Measurements from ENCODE around the gene MNDA.
"Not testable (repeated sequence)": the region's sequence is repeated elsewhere in the genome, so short reads cannot be mapped to it uniquely, and the experiment has no call there.

MNDA gene

DNA sequence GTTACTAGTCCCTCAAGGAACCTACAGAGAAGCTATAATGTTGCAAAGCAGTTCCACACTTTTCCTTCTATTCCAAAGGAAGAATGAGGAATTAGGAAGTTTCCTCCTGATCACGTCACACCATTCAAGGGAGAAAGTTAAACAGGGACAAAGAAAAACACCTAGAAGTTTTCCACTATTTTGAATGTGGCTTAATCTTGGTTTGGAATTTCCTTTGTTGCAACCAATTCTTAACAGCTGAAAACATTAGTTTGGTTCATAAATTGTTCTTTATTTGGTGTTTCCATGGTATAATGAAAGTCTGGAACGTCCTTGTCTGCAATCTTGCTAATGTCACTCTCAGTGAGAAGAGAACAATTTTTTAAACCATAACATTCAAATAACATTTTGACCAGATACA lies 8.4 kb downstream of the MNDA start:
- DNase-seq, result no peak

DNA sequence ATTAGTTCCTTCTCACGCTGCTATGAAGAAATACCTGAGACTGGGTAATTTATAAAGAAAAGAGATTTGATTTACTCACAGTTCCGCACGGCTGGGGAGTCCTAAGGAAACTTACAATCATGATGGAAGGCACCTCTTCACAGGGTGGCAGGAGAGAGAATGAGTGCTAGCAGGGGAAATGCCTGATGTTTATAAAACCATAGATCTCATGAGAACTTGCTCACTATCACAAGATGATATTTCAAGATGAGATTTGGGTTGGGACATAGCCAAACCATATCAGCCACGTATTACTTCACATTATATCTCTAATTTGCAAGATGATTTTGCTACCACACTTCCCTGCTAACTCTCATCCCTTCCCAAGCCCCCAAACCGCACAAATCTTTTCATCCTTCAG lies 9.1 kb downstream of the MNDA start:
- no peak for DNase-seq

DNA sequence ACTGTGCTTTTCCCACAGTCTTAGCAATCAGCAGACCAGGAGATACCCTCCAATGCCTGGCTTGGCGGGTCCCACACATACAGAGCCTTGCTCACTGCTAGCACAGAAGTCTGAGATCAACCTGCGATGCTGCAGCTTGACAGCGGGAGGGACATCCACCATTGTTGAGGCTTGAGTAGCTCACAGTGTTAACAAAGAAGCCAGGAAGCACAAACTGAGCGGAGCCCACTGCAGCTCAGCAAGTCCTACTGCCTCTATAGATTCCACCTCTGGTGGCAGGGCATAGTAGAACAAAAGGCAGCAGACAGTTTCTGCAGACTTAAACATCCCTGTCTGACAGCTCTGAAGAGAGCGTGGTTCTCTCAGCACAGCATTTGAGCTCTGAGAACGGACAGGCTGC lies 33.4 kb downstream of the MNDA start:
- no peak for DNase-seq

DNA sequence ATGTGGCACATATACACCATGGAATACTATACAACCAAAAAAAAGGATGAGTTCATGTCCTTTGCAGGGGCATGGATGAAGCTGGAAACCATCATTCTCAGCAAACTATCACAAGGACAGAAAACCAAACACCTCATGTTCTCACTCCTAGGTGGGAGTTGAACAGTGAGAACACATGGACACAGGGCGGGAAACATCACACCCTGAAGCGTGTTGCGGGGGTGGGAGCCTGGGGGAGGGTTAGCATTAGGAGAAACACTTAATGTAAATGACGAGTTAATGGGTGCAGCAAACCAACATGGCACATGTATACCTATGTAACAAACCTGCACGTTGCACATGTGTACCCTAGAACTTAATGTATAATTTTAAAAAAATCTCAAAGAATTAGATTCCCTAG lies 39.3 kb downstream of the MNDA start:
- not testable (repeated sequence) for DNase-seq

- no peak for DNase-seq
These were observed 42.0 kb downstream of the MNDA start for GRCh38 chr1:158873141-158873540.

DNA sequence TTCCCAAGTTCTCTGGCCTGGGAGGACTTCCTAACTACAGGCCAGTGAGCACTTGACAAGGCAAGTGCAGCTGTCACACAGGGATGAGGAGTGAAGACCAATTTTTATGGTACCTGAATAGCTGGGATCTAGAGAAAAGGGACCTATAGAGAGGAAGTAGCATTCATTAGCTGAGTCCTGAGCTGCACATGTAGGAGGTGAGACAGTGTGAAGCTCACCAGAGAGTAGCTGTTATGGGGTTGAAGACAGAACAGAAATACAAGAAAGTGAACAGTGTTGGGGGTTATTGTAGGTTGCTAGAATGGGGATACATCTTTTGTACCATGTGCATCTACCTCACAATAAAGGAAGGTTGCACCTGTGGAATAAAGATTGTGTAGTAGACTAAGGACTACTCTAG lies 62.5 kb downstream of the MNDA start:
- no peak for DNase-seq

GRCh38 chr1:158898722-158899121 lies 67.6 kb downstream of the MNDA start:
- no peak for DNase-seq
